ENCODE results near the gene AXIN2.

Gene AXIN2

DNA sequence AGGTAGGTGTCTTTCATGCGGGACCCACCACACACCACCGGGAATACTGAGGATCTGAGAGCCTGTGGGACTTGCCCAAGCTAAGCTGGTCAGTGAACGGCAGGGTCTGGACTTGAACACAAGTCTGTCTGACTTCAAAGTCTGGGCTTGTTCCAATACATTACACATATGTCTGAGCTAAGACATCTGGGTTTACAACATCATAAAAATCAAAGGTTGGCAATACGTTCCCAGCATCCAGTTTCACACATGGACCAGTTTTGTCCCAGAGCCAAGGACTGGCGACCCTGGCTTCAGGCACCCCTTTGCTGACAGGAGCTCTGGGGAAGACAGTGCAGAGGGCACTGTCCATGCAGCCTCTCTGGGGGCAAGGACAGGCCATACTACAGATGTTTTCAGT is 27.9 kb upstream of the AXIN2 start:
- Histone ChIP-seq H3K4me3 (no peak overlapping the region), H3K27ac (no peak overlapping the region)
- DNase-seq (ENCODE audit: low spot score), result no peak
- TF ChIP-seq, protein P1, sequence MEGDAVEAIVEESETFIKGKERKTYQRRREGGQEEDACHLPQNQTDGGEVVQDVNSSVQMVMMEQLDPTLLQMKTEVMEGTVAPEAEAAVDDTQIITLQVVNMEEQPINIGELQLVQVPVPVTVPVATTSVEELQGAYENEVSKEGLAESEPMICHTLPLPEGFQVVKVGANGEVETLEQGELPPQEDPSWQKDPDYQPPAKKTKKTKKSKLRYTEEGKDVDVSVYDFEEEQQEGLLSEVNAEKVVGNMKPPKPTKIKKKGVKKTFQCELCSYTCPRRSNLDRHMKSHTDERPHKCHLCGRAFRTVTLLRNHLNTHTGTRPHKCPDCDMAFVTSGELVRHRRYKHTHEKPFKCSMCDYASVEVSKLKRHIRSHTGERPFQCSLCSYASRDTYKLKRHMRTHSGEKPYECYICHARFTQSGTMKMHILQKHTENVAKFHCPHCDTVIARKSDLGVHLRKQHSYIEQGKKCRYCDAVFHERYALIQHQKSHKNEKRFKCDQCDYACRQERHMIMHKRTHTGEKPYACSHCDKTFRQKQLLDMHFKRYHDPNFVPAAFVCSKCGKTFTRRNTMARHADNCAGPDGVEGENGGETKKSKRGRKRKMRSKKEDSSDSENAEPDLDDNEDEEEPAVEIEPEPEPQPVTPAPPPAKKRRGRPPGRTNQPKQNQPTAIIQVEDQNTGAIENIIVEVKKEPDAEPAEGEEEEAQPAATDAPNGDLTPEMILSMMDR (IDR thresholded peaks at IDR 0.05), result no peak

DNA sequence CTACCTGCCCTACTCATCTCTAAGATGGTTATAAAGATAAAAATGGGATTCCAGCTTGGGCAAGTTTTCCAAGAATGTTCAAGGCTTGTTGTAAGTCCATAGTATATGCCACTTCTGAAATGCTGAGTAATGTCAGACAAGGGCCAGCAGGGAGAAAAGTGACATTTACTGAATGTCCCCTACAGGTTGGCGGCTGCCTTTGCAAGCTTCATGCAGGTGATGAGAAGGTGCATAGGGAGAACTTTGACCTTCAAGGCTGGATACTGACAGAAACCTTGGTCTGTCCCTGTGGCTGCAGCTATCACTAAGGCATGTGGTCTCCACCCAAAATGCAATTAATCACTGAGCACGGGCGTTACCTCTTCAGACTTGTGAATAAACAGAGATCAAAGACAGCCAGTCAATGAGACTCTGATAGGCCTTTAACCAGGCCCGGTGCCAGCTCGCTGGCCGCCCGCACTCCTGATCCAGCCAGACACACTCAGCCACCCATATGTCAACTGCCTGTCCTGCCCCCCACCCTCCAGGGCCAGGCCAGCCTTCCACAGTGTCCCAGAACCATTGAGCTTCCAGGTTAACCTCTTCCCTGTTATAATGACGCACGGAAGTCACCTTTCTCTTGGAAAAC is 26.8 kb upstream of the AXIN2 start:
- no peak for DNase-seq (ENCODE audit: low spot score)
- Histone ChIP-seq H3K27ac (no peak overlapping the region), H3K4me3 (no peak overlapping the region)
- TF ChIP-seq, protein P1 (IDR thresholded peaks at IDR 0.05), result no peak

DNA sequence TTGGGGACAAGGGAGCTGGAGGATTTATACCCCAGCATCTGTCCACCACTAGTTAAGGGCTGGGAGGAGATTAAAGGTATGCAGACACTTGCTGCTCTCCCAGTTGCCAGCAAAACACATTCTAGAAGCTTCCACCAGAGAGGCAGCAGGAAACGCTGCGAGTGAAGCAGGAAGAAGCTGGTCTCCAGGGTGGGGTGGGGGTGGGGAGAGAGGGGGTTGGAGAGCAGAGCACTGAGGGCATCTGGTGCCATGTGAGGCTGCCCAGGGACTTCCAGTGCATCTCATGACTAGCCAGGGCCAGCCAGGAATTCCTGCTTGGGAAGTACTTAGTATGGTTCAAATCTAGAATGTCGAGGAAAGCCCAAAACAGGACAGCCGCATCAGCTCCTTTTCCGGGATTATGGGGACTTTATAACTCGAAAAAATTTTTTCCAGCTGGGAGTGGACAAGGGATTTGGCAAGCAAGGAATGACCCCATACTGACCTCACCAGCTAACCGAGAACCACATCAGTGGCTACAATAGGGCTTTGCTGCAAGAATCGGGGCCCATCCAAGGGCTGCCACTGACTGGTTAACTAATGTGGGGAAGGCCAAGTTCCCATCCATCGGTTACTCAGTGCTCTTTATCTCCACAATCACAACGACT is 26.2 kb upstream of the AXIN2 start:
- TF ChIP-seq, protein P1 (IDR thresholded peaks at IDR 0.05), result no peak
- Histone ChIP-seq H3K4me3 (no peak overlapping the region), H3K27ac (peak overlapping the region in 1 of 2 donors; percentile 22)
- DNase-seq (ENCODE audit: low spot score), result no peak

DNA sequence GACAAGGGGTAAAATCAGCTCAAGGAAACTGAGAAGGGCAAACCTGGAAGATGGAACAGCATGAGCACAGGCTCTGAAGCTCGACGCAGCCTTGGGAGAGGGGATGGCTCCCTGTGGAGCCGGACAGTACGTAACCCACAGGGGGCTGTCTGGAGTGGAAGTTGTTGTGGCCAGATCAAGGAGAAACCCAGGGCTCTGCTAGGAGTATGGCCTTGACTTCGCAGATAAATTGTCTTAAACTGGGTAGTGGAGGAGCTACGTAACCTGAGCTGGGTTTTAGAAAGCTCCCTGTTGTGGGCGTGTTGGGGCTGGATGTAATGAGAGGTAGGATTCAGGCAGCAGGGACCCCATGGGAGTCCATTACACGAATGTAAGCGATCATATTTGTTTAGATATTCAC is 25.5 kb upstream of the AXIN2 start:
- no peak for DNase-seq (ENCODE audit: low spot score)
- TF ChIP-seq, protein P1 (IDR thresholded peaks at IDR 0.05), result no peak
- no peak overlapping the region for H3K4me3 ChIP-seq
- H3K27ac ChIP-seq, result no peak overlapping the region

DNA sequence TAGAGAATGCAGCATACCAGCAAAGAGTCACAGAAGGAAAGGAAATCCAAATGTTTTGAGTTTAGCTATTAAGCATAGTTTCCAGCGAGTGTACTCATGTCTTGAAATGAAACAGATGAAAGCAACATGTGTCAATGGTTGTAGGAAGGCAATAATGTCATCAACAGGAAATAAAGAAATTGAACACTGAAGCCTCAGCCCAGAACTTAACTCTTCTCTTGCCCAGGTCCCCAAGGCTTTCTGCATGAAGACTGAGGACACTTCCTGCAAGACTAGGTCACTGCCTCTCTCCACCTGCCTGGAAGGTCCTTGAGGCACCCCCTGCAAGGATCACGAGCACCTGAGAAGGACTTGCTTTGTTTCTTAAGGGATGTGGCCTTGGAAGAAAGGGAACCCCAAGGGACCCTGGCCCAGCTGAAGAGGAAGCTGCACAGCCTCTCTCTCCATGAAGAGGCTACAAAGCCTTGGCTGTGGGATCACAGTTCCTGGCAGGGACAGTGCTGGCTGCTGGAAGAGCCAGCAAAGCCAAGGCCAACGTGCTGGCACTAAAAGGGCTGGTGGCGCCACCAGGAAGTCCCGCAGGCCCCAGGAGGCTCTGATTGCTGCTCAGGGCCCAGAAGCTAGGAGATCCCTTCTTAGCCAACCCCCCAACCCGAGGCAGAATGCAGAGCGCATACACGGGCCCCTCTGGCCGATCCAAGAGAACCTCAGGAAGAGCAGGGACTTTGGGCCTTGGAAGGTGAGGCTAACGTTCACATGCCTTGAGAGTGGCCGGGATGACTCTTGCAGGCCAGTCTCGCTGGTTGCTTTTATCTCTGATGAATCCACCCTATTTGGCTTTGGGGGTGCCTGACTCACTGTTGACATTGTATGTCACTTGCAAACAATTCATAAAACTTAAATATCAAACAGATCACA is 23.4 kb upstream of the AXIN2 start:
- TF ChIP-seq, protein P1 (IDR thresholded peaks at IDR 0.05), result no peak
- no peak for DNase-seq (ENCODE audit: low spot score)
- H3K27ac ChIP-seq, result no peak overlapping the region
- no peak overlapping the region for H3K4me3 ChIP-seq

DNA sequence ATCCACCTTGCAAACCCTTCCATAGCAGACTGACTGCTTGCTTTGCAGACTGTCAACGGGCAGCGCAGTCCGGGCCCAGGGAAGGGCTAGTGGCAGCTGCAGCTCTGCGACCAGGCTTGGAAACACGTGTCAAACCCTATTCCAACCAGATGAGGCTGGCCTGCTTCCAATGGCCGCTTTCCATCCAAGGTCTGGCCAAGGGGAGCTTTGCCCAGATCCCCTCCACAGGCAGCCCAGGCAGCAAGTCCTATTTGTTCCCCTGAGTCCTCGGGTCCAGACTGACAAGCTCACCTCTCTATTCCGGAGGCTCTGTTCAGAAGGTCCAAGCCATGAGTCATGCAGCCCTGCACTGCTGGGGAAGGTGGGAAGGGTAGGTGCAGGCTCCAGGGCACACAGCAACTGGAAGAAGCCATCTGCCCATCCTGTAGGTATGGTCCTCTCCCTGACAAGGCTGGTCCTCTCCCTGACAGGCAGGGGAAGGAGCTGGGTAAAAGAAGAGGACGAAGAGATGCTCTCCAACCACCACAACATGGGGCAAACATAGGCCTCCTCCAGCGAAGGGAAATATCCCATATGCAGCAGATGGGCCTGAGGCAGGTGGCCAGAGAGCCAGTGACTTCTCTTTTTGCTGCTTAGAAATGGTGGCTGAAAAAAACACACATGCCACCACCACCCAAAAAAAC is 22.6 kb upstream of the AXIN2 start:
- Histone ChIP-seq H3K4me3 (no peak overlapping the region), H3K27ac (peak overlapping the region in 1 of 2 donors; percentile 13)
- TF ChIP-seq, protein P1 (IDR thresholded peaks at IDR 0.05), result no peak
- DNase-seq (ENCODE audit: low spot score), result no peak
